Activated effector memory CD4-positive, alpha-beta T cell treated with anti-CD3 and anti-CD28 coated beads, Interleukin-2, amount 50 U/mL, for 16 hours (primary cell): ENCODE data around the gene CSRP2.

ENCODE experiments used
- DNase-seq: peaks from one replicate; pipeline ENCODE4 v3.0.0-alpha.2; 2020

Gene CSRP2

DNA sequence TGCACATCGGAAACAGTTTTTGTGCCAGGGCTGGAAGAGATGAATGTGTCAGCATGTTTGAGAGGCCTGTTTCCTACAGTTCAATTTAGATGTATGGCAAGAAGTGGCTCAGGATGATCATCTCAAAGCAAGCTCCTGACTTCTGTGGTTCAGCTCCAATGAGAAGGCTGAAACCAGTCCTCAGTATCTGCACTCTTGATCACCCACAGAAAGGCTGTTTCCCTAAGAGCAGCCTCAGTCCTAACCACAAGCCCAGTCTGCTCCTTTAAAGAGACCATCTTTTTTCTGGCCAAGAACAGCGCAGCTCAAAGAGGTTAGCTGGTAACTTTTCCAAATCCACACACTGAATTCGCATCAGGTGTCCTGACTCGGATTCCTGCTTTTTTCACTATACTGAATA is 19.2 kb downstream of the CSRP2 start:
- no peak for DNase-seq

GRCh38 chr12:76856018-76856644 is 22.7 kb downstream of the CSRP2 start:
- DNase-seq = no peak

DNA sequence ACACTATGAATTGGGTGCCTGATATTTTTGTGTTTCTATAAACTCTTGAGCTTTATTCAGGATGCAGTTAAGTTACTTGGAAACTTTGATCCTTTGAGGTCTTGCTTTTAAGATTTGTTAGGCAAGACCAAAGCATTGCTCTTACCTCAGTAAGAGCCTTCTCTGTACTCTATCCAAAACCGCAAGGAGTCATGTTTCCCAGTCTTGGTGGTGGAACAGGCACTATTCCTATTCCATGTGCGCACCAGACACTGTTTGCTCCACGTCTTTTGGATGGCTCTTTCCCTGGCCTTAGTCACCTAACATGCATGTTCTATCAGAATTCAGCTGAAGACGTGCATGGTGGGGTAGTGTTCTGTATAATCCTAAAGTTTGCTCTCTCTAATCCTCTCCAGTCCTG is 23.5 kb downstream of the CSRP2 start:
- DNase-seq = no peak

DNA sequence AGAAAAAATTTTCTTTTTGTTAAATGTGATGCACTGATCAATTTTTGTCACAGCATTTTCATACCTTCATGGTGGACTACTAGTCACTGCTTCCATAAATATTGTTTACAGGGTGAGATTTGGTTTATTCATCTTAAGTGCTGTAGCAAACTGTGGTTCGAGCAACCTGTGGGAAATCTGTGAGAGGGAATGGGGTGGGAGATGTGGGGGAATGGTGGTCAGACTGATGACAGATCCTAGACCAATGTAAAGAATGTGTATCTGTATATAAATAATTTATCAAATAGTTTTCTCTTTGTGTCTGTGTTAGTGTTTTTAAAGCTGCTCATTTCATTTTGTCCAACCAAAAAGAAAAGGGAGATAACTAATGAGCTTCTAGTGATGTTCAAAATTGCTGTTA is 26.7 kb downstream of the CSRP2 start:
- DNase-seq = no peak

- no peak for DNase-seq
Measured at GRCh38 chr12:76848132-76848531, 30.7 kb downstream of the CSRP2 start.

- no peak for DNase-seq
Measured at GRCh38 chr12:76847260-76847659, 31.6 kb downstream of the CSRP2 start.

DNA sequence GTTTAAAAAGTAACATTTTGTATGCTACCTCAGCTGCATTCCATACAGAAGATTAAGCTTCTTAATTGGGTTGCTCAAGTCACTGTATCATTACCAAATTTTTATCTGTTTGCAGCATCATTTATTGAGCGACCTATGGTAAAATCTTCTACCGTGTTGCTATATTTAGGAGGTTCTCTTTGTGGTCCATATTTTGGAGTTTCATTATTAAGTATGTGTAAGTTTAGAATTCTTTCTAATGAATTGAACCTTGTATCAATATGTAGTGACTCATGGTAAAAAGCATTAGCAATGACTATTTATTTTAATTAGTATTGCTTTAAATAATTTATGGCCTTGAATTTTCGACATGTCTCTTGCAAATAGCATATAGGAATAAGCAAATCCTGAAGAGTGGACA is 42.2 kb downstream of the CSRP2 start:
- no peak for DNase-seq

DNA sequence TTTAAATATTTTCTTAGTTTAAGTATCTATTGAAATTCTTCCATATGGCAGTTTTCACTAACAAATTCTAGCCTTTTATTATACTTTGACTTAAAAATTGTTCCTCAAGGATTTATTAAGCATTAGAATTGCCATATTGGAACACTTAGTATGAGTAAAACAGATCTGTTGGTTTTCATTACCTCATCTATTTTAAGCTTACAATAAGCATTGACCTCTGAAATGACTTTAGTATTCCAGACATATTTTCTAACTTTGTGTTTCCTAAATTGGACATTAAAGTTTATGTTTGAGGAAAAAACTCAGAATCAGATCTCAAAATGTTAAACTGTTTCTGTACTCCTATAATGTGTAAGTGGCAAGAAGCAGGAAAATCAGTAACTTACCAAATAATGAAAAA is 48.4 kb downstream of the CSRP2 start:
- no peak for DNase-seq

GRCh38 chr12:76820888-76821482 is 57.8 kb downstream of the CSRP2 start:
- no peak for DNase-seq

DNA sequence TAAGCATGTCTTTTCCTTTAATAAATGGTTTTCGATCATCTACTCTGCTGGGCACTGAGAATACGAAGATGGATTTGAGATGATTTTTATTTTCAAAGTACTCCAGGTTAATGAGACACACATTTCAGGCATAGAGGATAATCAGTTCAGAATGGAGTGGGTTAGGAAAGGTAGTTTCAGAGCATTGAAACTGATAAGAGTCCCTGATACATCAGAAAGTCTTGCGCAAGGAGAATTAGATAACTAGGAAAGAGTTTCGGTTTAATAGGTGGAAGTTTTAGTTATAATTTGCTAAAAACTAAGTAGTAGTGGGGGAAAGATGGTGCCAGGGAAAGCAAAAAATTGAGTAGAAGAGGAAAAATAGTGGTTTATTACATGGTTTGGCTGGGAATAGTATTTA is 64.8 kb downstream of the CSRP2 start:
- DNase-seq = no peak

DNA sequence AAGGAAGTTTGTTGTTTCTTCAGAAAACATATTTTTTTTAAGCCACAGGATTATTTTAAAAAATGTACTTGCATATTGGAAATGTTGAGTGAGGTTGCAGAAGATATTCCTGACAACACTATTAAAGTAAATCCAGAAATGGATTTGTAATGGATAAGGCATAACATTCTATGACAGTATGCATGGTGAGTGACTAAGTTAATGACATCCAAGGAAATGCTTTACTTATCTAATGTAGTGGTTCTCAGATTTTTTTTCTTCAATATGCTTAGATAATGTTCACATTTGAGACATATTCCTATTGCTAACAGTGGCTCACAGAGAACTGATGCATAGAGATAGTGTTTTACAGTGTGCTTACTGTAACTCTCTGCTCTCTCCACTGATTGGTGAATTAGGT is 65.6 kb downstream of the CSRP2 start:
- no peak for DNase-seq

DNA sequence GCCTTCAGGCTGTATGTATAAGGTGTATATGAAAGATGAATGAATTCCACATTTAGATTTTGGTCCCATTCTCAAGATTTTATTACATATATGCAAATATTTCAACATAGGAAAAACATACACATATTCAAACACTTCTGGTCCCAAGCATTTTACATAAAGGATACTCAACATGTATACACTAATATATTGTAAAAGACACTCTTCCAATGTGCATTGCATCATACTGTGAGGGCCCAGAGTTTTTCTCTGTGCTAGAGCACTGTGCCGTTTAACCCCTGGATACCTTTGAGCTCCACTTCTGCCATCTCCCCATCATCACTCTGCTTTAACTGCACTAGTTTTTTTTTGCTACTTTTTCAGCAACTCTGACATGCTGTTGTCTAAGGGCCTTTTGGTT is 66.8 kb downstream of the CSRP2 start:
- no peak for DNase-seq

GRCh38 chr12:76810671-76811419 is 68.0 kb downstream of the CSRP2 start:
- DNase-seq = no peak
